Activated naive CD8-positive, alpha-beta T cell treated with anti-CD3 and anti-CD28 coated beads, Interleukin-2, amount 50 U/mL, for 24 hours (primary cell): ENCODE measurements around the gene GALNT12.

Experiments
- ATAC-seq: fragments of 150-1000 bp; cut with Tn5 transposase; one replicate; pipeline ENCODE4 v1.10.0; 2021
- DNase-seq: peaks from one replicate; pipeline ENCODE4 v3.0.0; 2021
- H3K27ac Mint-ChIP-seq: one replicate; pipeline ENCODE4 v1.8.0; 2021; ENCODE audit warnings: mild to moderate bottlenecking, mixed read lengths
- H3K27me3 Mint-ChIP-seq: one replicate; pipeline ENCODE4 v1.8.0; 2021; ENCODE audit warnings: mixed read lengths
- H3K36me3 Mint-ChIP-seq: one replicate; pipeline ENCODE4 v1.8.0; 2021; ENCODE audit warnings: low read depth, mixed read lengths
- H3K4me1 Mint-ChIP-seq: one replicate; pipeline ENCODE4 v1.8.0; 2021; ENCODE audit warnings: mixed read lengths
- H3K4me3 Mint-ChIP-seq: one replicate; pipeline ENCODE4 v1.8.0; 2021; ENCODE audit warnings: mild to moderate bottlenecking, moderate library complexity, mixed read lengths
- H3K9me3 Mint-ChIP-seq: one replicate; pipeline ENCODE4 v1.8.0; 2021; ENCODE audit warnings: mixed read lengths

The GALNT12 gene

DNA sequence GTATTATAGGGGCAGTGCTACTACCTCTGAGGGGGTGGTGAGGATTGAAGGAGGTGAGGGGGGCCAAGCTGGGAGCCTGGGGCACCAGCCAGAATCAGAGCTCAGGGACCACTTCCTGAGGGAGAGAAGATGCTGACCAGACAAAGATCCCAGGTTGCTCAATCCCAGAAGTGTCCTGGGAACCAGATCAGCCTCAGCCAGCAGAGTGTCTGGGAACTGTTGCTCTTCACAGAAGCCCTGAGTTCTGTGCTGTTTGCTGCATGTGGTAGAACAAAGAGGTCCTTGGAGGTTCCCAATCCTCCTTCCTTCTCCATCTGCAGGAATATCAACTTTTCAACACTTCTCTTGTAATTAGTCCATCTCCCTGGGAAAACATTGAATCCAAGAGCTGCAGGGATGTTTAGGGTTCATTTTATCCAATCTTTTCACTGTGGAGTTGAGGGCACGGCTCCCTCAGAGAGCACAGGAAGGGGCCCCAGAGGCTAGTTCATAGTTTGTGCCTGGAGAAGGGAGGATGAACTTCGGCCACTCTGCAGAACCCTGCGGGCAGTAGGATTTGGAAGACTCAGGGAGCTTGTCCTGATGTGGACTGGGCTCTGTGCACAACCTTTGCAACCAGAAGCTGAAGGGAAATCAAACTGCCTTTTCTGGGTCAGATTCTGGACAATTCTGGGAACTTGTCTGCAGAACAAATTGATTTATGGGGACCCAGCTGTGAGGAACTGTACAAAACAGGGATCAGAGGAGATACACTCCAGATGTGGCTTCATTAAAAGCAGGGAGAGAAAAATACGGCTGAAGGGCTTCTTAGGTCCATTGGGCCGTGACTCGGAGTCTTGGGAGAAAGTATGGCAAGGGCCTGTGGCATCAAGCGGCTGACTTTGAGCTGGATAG, 57.1 kb downstream of the GALNT12 start:
- ATAC-seq = no peak
- H3K4me3 Mint-ChIP-seq = no peak overlapping the region
- H3K4me1 Mint-ChIP-seq = no peaks in the 10 kb centered on the region
- no peak for DNase-seq
- H3K9me3 Mint-ChIP-seq = no peaks in the 10 kb centered on the region
- peaks cover 12% of the 10 kb centered on the region for H3K27me3 Mint-ChIP-seq
- H3K36me3 Mint-ChIP-seq = no peaks in the 10 kb centered on the region
- H3K27ac Mint-ChIP-seq = no peak overlapping the region

DNA sequence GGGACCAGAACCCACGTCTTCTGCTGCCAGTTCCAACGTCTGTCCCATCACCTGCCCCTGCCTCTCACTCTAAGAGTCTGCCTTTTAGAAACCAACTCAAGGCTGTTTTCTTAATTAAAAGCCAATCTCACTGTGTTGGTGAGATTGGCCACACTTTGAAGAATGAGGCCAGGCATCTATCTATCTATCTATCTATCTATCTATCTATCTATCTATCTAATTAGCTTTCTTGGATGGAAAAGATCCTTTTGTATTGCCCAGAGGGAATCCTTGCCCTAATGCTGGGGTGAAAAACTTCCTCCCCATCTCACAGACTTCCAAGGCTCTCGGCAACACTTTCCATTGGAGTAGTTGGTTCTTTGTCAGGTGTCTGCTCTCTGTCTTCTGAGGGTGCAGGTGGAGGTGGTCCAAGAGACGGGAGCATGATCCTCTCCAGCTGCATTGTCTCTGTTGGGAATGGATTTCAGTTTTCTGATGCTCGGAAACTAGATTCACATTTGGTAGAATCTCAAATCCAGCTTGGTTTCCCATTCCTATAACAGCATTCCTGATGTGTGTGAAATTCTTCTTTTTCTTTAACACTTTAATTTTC, 57.9 kb downstream of the GALNT12 start:
- Mint-ChIP-seq H3K9me3 (no peaks in the 10 kb centered on the region), H3K4me1 (no peaks in the 10 kb centered on the region), H3K36me3 (no peaks in the 10 kb centered on the region), H3K27ac (no peak overlapping the region), H3K4me3 (no peak overlapping the region), H3K27me3 (peaks cover 12% of the 10 kb centered on the region)
- DNase-seq (no peak), ATAC-seq (no peak)

DNA sequence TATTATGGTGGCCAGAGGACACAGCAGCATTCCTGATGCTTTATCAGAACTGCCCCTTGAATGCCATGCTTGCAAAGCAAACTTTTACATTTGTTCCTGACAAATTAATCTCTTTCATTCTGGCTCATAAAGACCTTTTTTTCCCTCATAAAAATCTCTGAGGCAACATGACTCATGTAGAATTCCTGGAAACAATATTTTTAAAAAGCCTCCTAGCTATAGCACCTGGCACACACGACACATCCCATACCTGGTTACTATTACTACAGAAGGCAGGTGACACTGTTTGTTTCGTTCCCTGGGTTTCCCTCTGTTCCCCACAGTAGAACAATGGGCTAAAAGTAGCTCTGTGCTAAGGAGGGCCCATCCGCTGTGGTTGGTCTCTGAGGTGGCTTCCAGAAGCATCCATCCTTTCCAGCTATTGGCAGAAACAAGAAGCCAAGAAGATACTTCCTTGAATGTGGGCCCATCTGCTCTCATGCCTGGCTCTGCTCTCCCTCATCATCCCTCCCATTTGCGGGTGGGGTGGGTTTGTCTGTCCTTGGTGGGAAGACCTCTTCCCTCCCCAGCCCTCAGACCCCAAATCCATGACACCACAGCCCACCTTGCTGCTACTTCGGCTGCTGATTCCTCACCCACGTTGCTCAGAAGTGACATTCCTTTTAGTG, 59.1 kb downstream of the GALNT12 start:
- H3K27ac Mint-ChIP-seq = no peak overlapping the region
- no peak for ATAC-seq
- H3K9me3 Mint-ChIP-seq = no peaks in the 10 kb centered on the region
- H3K4me3 Mint-ChIP-seq = no peak overlapping the region
- H3K27me3 Mint-ChIP-seq = peaks cover 12% of the 10 kb centered on the region
- no peaks in the 10 kb centered on the region for H3K36me3 Mint-ChIP-seq
- no peak for DNase-seq
- H3K4me1 Mint-ChIP-seq = no peaks in the 10 kb centered on the region

DNA sequence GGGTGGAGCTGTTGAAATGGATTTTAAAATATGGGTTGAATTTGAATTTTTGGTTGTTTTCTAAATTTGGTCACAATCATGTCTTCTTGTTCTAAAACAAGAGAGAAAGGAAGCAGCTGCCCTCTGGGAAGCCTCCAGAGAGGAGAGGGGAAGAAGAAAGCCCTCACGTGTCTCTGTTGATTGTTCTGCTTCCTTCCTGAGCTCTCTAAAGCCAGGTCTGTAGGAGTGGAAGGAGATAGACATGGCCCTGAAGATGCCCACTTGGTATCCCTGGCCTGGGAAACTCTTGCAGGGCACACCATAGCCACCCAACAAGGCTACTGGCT, 59.6 kb downstream of the GALNT12 start:
- ATAC-seq (no peak), DNase-seq (no peak)
- Mint-ChIP-seq H3K36me3 (no peaks in the 10 kb centered on the region), H3K9me3 (no peaks in the 10 kb centered on the region), H3K4me1 (no peaks in the 10 kb centered on the region), H3K4me3 (no peak overlapping the region), H3K27ac (no peak overlapping the region), H3K27me3 (peaks cover 13% of the 10 kb centered on the region)

DNA sequence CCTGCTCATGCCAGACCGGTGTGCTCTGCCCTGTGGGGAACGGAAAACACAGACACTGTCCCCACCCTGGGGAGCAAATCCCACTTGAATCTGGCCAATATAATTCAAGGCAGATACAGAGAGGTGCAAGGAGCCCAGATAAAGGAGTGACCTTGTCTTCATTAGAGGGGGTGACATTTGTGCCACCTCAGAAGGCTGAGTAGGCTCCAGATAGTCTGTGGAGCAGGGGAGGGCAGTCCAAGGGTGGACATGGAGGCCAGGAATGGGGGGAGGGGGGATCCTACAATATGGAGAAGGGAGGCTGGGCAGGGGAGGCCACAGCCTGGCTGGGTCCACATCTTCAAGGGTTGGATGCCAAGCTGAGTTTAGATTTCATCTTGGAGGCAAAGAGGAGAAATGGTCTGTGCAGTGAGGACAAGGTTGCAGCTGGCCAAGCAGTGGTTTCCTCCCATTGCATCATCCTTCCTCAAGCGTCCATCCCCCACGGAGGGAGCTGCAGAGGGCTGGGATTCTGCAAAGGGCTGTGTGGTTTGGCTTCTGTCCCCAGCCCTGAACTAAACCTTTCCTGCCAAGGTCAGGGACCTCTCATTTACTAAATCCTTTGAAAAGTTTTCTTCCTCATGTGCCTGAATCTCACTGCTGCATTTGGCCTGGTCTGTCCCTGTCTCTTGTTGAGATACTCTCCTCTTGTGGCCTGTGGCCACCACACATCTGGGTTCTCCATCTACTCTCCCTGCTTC, 60.1 kb downstream of the GALNT12 start:
- Mint-ChIP-seq H3K4me1 (no peaks in the 10 kb centered on the region), H3K9me3 (no peaks in the 10 kb centered on the region), H3K36me3 (no peaks in the 10 kb centered on the region), H3K27ac (no peak overlapping the region), H3K27me3 (peaks cover 13% of the 10 kb centered on the region), H3K4me3 (no peak overlapping the region)
- no peak for DNase-seq
- no peak for ATAC-seq

DNA sequence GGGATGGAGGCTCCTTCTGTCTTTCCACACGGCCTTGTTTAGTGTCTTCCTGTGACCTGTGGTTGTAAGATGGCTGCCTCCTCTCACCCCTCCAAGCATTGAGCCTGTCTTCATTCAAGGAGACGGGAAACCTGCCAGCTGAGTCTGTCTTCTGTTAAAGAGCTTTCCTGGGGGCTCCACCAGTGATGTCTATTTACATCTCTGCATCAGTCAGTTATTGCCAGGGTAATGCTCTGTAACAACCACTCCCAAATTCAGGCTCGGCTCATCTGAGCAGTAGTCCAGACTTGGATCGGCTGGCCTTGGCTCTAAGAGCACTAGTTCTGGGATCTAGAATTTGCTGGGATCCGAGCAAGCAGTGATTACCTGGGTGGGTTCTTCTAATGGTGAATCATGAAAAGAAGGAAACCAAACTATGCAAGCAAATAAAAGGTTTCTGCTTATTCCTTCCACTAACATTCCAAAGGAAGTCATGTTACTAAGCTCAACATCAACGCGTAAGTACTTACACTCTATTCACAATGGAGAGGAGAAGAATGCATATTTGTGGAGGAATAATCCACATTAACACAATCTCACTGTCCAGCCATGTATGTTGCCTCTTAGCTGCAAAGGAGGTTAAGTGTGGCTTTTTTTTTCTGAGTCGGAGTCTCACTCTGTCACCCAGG, 61.7 kb downstream of the GALNT12 start:
- H3K27ac Mint-ChIP-seq = no peak overlapping the region

GRCh38 chr9:98869866-98870265, 62.4 kb downstream of the GALNT12 start:
- no peaks in the 10 kb centered on the region for H3K9me3 Mint-ChIP-seq
- peaks cover 7% of the 10 kb centered on the region for H3K27me3 Mint-ChIP-seq
- H3K36me3 Mint-ChIP-seq = no peaks in the 10 kb centered on the region
- no peak overlapping the region for H3K4me3 Mint-ChIP-seq
- DNase-seq (no peak), ATAC-seq (no peak)
- no peaks in the 10 kb centered on the region for H3K4me1 Mint-ChIP-seq
- H3K27ac Mint-ChIP-seq = no peak overlapping the region

More for the DNA sequence above, 61.7 kb downstream of the GALNT12 start:
- H3K27me3 Mint-ChIP-seq = peaks cover 7% of the 10 kb centered on the region
- no peaks in the 10 kb centered on the region for H3K36me3 Mint-ChIP-seq
- no peaks in the 10 kb centered on the region for H3K4me1 Mint-ChIP-seq
- no peak for DNase-seq
- no peaks in the 10 kb centered on the region for H3K9me3 Mint-ChIP-seq
- H3K4me3 Mint-ChIP-seq = no peak overlapping the region
- ATAC-seq = no peak

DNA sequence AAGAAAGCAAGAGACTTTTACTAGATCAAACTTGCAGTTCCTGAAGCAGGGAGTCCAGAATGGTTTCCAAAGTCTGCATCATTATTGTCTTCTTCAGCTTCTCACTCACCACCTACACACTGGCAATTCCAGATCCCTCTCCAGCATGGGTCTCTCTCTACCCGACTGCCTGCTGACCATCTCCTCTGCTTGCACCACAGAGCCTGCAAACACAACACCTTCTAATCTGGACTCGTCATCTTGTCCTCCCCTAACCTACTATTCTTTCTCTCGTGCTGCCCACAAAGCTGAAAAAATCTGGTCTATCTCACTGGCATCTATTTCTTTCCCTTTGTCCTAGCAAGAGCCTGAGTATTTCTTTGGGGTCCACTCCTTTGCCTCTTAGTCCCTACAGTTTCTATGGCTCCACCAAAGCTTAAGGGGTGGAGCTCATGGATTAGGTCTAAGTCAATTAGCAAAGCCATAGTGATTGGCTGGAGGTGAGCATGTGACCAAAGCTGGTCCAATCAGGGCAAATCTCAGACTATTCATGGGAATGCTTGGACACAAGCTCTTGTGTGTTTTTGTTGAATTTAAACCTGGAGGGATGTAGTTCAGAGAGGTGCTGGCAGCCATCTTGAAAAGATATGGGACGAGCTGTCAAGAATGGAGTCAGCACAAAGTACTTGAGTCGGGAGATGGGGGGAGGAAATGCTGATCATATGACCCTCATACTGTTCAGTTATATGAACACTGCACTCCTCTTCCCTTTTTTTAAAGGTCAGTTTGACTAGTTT, 63.5 kb downstream of the GALNT12 start:
- H3K27ac Mint-ChIP-seq = no peak overlapping the region
- H3K27me3 Mint-ChIP-seq = peaks cover 5% of the 10 kb centered on the region
- no peaks in the 10 kb centered on the region for H3K9me3 Mint-ChIP-seq
- ATAC-seq (no peak), DNase-seq (no peak)
- H3K4me1 Mint-ChIP-seq = no peaks in the 10 kb centered on the region
- H3K36me3 Mint-ChIP-seq = no peaks in the 10 kb centered on the region
- H3K4me3 Mint-ChIP-seq = no peak overlapping the region

DNA sequence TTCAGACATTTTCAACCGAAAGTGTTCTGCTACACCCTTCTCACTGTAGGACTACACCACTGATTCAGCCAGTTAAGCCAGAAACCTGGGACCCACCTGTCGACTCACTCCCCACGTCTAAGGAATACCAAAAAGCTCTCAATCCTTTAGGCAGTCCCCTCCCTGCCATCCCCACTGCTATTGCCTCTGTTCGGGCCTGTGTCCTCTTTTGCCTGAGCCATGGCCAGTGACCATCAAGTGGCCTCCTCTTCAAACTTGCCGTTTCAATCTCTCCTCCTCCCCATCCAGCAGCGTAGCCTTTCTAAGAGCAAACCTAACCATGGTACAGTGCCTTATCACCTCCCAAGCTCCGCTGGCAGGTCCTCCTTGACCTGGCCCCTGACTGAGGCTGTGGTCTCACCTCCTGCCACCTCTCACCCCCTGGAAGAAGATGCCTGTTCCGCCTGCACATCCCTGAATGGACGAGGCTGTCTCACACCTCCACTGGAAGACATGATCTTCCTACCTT, 64.1 kb downstream of the GALNT12 start:
- Mint-ChIP-seq H3K27me3 (peaks cover 5% of the 10 kb centered on the region), H3K4me3 (no peak overlapping the region), H3K4me1 (no peaks in the 10 kb centered on the region), H3K27ac (no peak overlapping the region), H3K36me3 (no peaks in the 10 kb centered on the region), H3K9me3 (no peaks in the 10 kb centered on the region)
- no peak for ATAC-seq
- DNase-seq = no peak

DNA sequence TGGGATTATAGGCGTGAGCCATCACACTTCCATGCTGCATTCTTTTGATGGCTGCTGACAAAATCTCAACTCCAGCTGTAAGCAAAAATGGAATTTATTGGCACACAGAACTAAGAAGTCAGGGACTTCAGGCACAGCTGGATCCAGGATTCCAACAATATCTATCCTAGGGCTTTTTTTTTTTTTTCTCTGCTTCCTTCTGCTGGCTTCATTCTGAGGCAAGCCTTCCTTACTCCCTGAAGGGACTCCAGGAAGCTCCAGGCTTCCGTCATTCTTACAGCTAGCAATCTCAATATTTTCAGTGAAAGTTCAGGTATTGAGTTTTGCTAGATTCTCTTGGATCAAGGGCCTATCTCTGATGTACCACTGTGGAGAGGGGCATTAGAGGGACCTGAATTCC, 66.1 kb downstream of the GALNT12 start:
- Mint-ChIP-seq H3K9me3 (no peaks in the 10 kb centered on the region), H3K4me1 (no peaks in the 10 kb centered on the region), H3K27ac (no peak overlapping the region), H3K4me3 (no peak overlapping the region), H3K27me3 (peaks cover 1% of the 10 kb centered on the region), H3K36me3 (no peaks in the 10 kb centered on the region)
- ATAC-seq = no peak
- DNase-seq = no peak

DNA sequence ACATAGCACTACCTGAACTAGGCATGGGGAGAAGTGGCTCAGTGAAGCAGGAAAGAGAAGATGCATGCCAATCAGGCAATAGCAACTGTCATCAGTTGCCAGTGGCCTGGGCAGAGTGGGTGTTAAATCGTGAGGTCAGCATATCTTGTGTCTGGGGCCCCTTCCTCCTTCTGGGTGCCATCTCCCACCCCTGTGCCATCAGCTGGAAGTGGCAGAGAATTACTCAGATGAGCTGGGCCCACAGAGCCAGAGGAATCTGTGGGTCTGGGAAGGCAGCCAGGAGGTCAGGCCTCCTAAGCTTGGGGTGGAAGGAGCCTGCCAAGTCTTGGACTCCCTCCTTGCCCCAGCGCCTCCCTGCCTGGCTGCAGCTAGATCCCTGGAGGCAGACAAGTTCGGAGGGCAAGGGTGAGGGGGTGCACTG, 66.5 kb downstream of the GALNT12 start:
- no peaks in the 10 kb centered on the region for H3K36me3 Mint-ChIP-seq
- no peak overlapping the region for H3K27ac Mint-ChIP-seq
- DNase-seq = no peak
- H3K4me1 Mint-ChIP-seq = no peaks in the 10 kb centered on the region
- H3K27me3 Mint-ChIP-seq = peaks cover 3% of the 10 kb centered on the region
- no peak overlapping the region for H3K4me3 Mint-ChIP-seq
- no peaks in the 10 kb centered on the region for H3K9me3 Mint-ChIP-seq
- no peak for ATAC-seq

- ATAC-seq (no peak), DNase-seq (no peak)
- H3K36me3 Mint-ChIP-seq = no peaks in the 10 kb centered on the region
- H3K4me1 Mint-ChIP-seq = no peaks in the 10 kb centered on the region
- H3K27ac Mint-ChIP-seq = no peak overlapping the region
- H3K4me3 Mint-ChIP-seq = no peak overlapping the region
- H3K9me3 Mint-ChIP-seq = no peaks in the 10 kb centered on the region
- peaks cover 6% of the 10 kb centered on the region for H3K27me3 Mint-ChIP-seq
These were observed 67.3 kb downstream of the GALNT12 start for GRCh38 chr9:98874721-98875255.

- Mint-ChIP-seq H3K4me1 (no peaks in the 10 kb centered on the region), H3K4me3 (no peak overlapping the region), H3K27me3 (peaks cover 6% of the 10 kb centered on the region), H3K9me3 (no peaks in the 10 kb centered on the region), H3K27ac (no peak overlapping the region), H3K36me3 (no peaks in the 10 kb centered on the region)
- no peak for ATAC-seq
- no peak for DNase-seq
These were observed 68.1 kb downstream of the GALNT12 start for GRCh38 chr9:98875536-98875935.
